Peyer's patch (tissue), 4 donors: ENCODE results near the gene LRRC8B.

Experiments
- CTCF ChIP-seq, 6 experiments: fragments of 450-650 bp in 4 of 6; fragments of 200-600 bp in 2 of 6; sonication (generic) in 1 of 6; IDR thresholded peaks; one replicate each; pipeline ENCODE4 v1.5.1; 2017 to 2019; ENCODE audit warnings: antibody characterized with exemption in 6 of 6, mild to moderate bottlenecking in 3 of 6, moderate library complexity in 1 of 6
- POLR2A ChIP-seq, 2 donors: fragments of 450-650 bp; IDR thresholded peaks; one replicate each; pipeline ENCODE4 v1.5.1; 2017; ENCODE audit warnings: antibody characterized with exemption in 2 of 2, mild to moderate bottlenecking in 2 of 2, moderate library complexity in 2 of 2

- TF ChIP-seq CTCF (IDR thresholded peaks at IDR 0.05) (no peak), POLR2A (IDR thresholded peaks at IDR 0.05) (no peak)
Observed at GRCh38 chr1:89624314-89624713, 99.7 kb downstream of the LRRC8B start.
